Tongue (tissue), 2 donors: ENCODE data around the gene CLPSL2. TPM values are rescaled to one million over a fixed set of nuclear protein-coding genes. Genes with fewer than 3 reads are reported as not detected.

ENCODE experiments used
- DNase-seq: peaks from one replicate; pipeline ENCODE4 v3.0.0-alpha.2; 2015
- total RNA-seq: library from RNA; depleted of rRNA; stranded (reverse); fragments of >200 nt; gene quantifications from one replicate; pipeline ENCODE4 v1.2.3, GENCODE V29; 2014

CLPSL2 gene
- total RNA-seq, 1 donor from 2014 or later: not detected

- no peak for DNase-seq
These were observed 29.9 kb upstream of the CLPSL2 start for GRCh38 chr6:35746516-35746915.

- no peak for DNase-seq
These were observed 28.5 kb upstream of the CLPSL2 start for GRCh38 chr6:35747877-35748276.

GRCh38 chr6:35750557-35750956 lies 25.8 kb upstream of the CLPSL2 start:
- DNase-seq: no peak

- DNase-seq: no peak
These were observed 24.8 kb upstream of the CLPSL2 start for GRCh38 chr6:35751594-35751993.

GRCh38 chr6:35752330-35752729 lies 24.1 kb upstream of the CLPSL2 start:
- DNase-seq: no peak

GRCh38 chr6:35754452-35755277 lies 21.7 kb upstream of the CLPSL2 start:
- no peak for DNase-seq

- DNase-seq: no peak
These were observed 21.0 kb upstream of the CLPSL2 start for GRCh38 chr6:35755278-35755924.

- DNase-seq: no peak
These were observed 18.8 kb upstream of the CLPSL2 start for GRCh38 chr6:35757456-35758123.

- no peak for DNase-seq
These were observed 17.0 kb upstream of the CLPSL2 start for GRCh38 chr6:35759426-35759825.

- DNase-seq: no peak
These were observed 10.7 kb upstream of the CLPSL2 start for GRCh38 chr6:35765739-35766138.

- no peak for DNase-seq
These were observed 7.2 kb upstream of the CLPSL2 start for GRCh38 chr6:35769211-35769610.

GRCh38 chr6:35771343-35771627 lies 5.1 kb upstream of the CLPSL2 start:
- no peak for DNase-seq

- no peak for DNase-seq
These were observed 2.1 kb upstream of the CLPSL2 start for GRCh38 chr6:35774116-35774794.

GRCh38 chr6:35775031-35775430 lies 1.4 kb upstream of the CLPSL2 start:
- DNase-seq: no peak

GRCh38 chr6:35777356-35778102 lies 1.1 kb downstream of the CLPSL2 start:
- no peak for DNase-seq

GRCh38 chr6:35778437-35778836 lies 2.0 kb downstream of the CLPSL2 start:
- no peak for DNase-seq

GRCh38 chr6:35780719-35781118 lies 4.3 kb downstream of the CLPSL2 start, which contains the start of gene CLPSL1:
Gene CLPSL1, plus strand, starts transcription at chr6:35781019. Its CDS starts 92 bp downstream, at chr6:35781111.
- no peak for DNase-seq

GRCh38 chr6:35781290-35781689 lies 4.9 kb downstream of the CLPSL2 start:
- no peak for DNase-seq

- DNase-seq: no peak
These were observed 6.0 kb downstream of the CLPSL2 start for GRCh38 chr6:35782424-35782823.

GRCh38 chr6:35784200-35784599 lies 7.8 kb downstream of the CLPSL2 start:
- no peak for DNase-seq

GRCh38 chr6:35786272-35786671 lies 9.9 kb downstream of the CLPSL2 start:
- DNase-seq: no peak

- DNase-seq: no peak
These were observed 10.4 kb downstream of the CLPSL2 start for GRCh38 chr6:35786810-35787209.
